Stimulated activated CD4-positive, alpha-beta T cell treated with anti-CD3 and anti-CD28 coated beads, TNF-alpha, amount 100 ng/mL, for 4 hours (primary cell): ENCODE data around the gene THRB.

Experiments
- DNase-seq, 3 experiments: peaks; one replicate each; pipeline ENCODE4 v3.0.0-alpha.2; 2020; ENCODE audit warnings: low read depth in 3 of 3

The THRB gene

DNA sequence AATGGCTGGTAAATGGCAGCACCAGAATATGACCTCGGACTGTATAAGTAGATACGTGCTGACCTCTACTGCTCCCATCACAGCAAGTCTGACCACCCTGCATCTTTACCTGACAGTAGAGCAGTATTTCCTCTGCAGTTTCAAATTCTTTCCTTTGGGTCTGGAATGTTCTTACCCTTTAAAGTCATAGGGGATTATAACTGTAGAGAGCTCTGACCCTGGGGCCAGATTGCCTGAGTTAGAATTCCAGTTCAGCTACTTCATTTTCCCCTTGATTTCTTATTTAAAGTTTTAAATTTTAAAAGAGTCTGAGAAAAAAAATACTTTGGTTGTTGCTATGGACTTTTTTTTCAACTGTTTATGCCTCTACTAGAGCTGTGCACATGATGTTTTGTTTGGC lies 311.9 kb downstream of the THRB start:
- DNase-seq: no peak

DNA sequence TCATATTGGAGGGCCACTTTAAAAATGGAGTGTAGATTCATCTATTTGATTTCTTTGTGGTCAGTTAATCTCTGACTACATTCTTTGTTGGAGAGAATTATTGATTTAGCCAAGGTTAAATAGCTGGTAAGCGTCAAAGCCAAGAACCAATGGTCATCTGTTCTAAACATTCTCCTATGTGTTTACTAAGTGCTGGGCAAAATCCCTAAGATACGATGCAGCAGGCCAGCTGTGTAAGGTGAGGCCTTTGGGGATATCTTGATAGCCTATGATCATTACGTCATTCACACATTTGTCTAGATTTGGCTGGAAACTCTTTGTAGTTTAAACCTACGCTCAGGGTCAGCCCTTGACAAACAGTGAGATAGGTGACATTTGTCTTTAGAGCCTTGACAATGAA lies 313.4 kb downstream of the THRB start:
- DNase-seq: no peak

DNA sequence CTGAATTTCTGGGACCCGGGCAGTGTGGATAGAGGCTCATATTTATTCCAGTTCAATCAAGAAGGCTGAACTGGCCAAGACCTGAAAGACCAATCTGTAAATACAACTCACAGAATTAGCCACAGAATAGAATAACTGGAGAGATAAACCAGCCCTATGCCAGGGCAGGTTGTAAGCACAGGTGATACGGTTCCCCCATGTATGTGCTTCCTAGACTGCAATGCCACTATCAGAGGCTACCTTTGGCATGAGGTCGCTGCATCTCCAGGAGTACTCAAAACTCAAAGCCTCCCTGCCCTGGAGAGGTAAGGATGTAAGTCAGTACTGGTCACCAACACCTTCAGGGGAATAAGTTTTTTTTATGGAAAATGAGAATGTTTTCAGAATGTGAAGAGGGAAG lies 314.0 kb downstream of the THRB start:
- no peak for DNase-seq

DNA sequence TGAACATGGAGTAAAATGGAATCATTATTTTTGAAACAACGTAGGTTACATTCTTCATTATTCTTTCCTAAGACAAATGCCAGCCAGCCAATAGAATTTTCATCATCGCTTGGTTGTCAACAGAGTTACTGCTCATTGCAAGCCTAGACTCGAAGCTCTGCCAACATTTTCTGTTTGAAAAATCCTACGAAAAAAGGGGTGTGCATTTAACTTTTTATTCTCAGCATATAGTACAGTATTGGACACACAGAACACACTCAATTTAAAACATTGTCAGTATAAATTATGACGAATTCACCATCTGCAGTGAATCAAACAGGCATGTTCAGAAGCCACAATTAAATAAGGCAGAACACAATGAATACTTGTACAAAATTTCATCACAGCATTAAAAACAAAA lies 317.4 kb downstream of the THRB start:
- DNase-seq: no peak

DNA sequence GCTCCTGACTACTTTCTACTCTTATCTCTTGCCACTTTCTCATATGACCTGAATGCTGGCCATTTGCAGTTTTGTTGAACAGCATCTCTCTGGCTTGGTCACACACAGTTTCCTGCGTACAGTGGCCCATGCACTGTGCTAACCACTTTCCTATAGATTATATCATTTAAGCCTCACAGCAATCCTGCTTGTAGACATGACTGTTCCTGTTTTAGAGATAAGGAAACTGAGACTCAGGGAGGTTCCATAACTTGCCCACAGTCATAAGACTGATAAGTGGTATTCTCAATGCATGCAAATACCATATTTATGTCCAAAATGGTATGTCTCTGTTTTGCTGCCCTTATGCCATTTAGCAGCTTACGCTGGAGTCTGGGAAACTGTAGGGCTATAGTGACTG lies 320.0 kb downstream of the THRB start:
- DNase-seq: no peak

DNA sequence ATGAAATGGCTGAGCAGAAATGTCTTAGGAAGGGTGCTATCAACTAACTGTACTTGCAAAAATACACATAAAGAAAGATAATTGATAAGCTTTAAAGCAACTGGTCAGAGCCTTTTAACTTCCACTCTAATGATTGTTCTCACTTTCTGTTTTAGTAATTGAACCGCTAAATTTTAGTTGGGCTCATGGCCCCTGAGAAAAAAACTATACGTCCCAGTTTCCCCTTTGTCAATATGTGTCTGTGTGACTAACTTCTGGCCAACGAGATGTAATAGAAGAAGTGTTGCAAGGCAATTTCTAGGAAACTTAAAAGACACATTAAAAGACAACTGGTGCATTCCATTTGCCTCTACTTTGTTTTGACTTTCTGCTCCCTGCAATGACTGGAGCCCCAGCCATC lies 325.7 kb downstream of the THRB start:
- DNase-seq: no peak

DNA sequence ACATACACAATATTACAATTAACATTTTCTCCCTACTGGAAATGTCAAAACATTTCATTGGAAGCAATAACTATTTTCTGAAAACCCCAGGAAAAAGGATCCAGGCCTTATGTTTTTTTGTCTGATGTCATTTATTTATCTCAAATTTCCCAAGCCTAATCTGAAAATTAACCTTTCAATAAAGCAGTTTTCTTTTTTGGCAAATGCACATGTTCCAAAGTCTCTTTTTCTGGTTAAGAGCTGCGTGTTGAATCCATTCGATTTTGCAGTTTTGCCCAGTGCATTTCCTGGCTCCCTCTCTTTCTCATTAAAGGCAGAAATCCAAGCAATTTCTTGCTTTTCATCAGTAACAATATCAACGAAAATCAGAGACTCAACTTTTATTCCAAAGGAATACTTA lies 327.2 kb downstream of the THRB start:
- no peak for DNase-seq

DNA sequence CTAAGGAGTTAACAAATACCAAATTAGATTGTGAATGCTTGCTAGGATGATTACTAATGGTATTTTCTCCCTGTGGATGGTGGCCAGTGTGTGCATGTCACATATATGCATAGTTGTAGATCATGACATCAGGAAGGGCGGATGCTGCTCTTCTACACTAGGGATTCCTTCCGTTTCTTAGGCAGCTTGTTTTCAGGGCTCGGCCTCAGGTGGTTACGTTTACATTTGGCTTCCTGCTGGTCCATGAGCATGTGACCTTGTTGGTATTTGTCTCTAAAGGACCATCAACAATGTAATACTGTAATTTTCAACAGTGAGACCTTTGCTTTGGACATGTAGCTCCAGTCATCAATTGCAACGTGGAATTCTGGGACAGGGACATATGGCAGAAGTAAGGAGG lies 328.1 kb downstream of the THRB start:
- no peak for DNase-seq

DNA sequence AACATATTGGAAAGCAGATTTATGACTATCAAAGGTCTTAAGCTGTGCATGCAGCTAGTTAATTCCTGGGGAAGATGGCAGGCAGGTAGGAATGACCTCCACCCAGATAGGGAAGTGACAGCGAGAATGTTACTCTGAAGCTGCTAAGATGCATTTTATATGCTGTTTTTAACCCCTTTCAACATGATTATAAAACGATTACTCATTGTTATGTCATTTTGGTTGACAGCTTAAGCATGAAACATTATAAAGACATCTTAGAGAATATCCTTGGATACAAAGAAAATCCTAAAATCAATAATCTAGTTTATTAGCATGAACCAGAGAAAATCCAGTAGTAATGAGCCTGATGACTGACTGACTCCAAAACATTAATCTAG lies 329.1 kb downstream of the THRB start:
- DNase-seq: no peak

DNA sequence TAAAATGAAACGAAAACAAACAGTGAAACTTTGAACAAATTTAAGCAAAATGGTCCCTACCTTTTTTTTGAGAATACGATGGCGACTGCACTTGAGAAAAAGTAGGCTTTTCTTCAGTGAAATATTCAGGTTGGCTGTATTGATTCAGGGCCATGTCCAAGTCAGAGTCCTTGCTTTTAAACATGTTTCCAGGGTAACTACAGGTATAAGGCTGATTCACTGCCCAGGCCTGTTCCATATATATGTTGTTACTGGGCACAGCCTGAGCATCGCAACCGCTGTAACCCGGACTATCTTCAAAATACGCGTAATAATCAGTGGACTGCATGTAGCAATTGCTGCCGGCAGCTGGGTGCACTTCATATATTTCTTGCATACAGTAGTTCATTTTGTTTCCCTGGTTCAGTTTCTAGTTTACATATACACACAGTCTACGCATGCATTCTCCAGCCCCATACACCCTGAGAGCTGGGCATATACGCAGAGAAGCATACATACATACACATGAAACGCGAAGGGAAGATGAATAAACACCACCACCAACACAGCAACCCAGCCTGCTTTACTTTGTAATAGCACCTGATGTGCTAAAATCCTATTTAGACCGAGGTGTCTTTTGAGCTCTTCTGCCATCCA lies 329.6 kb downstream of the THRB start:
- no peak for DNase-seq

DNA sequence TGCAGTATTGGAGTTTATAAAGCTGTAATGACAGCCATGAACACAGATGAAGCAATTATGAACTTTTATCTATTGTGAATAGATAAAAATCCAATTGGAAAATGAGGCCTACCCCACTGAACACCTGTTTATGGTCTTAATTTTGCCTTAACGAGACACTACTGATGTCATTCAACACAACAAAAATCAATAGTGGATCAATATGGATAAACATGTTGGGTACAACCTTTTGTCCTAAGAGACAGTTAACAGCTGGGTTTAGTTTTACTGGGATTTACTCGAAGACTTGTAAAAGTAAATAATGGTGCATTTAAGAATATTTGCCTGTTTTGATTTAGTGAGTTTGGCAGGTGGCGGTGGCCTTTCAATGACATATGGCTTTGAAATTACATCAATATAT lies 331.7 kb downstream of the THRB start:
- no peak for DNase-seq

DNA sequence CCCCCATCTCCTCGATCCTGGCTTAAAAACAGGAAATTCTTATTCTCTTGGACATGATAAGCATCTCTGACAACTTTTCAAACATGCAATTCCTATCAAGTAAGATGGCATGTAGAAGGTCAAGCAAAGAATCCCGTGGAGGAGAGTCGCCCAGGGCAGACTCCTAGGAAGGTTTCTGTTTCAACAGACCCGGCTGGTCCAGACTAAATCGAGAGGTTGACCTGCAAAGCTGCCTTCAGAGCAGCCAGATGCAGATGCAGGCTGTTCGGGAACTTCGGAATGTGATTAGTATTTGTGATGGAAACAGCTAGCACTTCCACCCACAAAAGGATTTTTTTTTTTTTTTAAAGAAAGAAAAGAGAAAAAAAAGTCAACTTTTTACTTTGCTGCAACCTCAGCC lies 332.8 kb downstream of the THRB start:
- DNase-seq: no peak

DNA sequence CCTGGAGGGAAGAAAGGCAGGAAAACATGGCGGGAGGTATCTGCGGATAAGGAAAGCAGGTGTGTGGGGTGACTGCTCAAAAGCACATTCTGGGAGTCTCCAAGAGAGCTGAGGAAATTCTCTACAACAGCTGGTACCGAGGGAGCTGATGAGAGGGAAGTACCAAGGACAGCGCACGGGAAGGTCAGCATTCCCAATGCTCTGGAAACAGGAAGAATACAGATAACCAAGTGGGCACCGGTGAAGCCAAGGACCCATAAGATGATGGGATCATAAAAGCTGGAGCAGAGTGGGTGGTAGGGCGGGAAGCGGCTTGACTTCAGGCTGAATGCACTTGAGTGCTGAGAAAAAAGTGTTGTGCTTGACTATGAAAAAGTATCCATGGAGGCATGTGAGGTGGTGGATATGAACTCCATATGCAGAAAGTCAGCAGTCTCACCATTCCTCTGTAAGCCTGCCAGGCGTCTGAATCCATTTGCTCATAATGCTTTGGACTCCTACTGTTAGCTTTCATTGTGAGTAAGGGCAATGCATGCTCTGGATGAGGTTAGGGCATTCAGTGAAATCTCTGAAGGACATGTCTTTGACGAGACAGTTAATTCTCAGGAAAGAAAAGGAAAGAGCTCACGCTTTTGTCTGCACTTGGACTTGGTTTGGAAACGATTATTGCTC lies 334.1 kb downstream of the THRB start:
- DNase-seq: no peak

DNA sequence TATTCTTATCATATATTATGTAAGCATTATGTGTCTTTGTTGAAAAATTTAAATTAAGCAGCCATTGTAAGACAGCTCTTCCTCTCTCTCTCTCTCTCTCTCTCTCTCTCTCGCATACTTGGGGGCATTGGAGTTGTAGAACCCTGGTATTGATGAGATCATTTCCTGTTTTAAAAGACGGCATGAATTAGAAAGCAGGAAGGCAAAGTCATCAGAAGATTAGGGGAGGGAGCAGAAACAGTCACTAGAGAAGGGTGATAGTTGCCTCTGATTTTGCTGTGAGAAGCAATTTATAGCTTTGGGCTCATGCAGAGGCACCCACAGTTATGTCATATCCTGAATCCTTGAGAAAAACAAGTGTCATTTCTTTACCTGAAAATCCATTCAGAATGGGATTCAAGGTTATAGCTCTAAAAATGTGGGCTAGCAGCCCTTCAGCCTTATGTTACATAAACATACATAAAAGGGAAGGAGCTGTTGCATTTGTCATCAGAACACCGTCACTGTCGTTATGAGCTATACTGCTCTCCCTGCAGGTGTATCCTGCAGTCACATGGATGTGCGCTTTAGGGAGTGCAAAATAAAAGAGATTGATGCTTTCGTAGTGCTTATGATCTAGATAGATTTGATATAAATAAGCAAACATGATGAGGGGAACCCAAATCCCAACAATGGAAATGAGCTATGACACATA lies 335.7 kb downstream of the THRB start:
- DNase-seq: no peak

DNA sequence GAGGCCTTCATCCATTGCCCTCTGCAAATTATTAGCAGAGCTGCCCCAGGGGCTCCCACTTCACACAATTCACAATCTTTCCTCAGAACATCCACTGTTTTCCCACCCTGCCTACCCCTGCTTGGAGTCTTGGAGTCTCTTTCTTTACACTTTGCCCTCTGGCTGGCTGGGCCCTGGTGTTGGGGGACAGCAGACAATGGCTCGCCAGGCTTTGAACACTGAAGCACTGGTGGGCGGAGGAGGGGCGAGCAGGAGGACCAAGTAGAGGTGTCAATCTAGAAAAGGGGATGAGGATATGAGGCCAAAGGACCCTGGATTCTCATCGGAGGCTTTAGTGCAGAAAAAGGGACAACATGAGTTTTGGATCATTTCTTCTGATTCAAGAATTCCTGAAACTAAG lies 337.5 kb downstream of the THRB start:
- DNase-seq: no peak

DNA sequence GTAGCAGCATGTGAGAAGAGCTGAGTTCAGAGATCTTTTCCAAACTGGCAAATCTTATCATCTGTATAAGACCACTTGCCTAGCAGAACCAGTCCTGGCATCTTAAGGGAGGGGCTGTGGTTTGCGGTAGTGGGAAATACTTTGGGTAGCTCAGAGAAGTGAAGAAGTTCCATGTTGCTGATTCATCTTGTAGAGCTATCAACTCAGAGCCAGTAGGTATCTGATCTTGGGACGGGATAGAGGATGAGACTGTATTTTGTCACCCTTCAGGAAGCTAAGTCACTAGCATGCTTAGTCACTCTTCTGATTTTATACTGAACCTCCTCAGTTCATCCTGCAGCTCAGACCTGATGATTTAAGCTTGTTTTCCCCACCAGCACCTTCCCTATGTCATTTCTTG lies 338.2 kb downstream of the THRB start:
- no peak for DNase-seq

DNA sequence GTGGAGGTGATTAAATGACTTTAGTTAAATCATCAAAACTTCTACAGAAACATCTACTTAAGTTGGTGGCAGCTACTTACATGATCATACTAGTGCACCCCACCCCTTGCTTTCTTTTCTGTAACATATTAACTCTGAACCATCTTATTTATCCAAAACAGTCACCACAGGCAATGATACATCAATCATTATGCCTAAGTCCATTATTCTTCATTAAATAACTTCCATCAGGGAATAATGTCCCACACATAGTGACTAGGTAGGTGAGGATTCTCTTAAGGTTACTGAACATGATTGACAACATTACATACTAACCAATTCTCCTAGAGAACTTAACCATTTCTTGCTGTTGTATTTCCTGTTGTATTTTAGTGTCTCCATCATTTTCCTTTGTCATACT lies 339.4 kb downstream of the THRB start:
- DNase-seq: no peak

DNA sequence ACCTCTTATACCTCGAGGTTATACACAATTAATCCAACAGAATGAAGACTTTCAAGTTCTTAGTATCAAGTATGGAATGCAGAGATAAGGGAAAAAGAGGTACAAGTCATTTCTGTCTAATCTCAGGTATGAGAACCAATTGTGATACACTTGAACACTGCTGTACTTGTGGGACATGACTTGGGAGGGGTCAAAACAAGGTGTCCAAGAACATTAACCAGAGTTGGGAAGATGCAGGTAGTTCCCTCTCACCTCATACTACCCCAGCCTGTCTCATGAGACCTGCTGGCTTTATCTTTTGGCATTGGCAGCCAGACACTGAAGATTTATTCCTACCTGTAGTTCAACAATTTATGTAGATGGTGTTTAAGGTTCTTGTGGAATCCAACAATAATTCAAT lies 339.9 kb downstream of the THRB start:
- DNase-seq: no peak

DNA sequence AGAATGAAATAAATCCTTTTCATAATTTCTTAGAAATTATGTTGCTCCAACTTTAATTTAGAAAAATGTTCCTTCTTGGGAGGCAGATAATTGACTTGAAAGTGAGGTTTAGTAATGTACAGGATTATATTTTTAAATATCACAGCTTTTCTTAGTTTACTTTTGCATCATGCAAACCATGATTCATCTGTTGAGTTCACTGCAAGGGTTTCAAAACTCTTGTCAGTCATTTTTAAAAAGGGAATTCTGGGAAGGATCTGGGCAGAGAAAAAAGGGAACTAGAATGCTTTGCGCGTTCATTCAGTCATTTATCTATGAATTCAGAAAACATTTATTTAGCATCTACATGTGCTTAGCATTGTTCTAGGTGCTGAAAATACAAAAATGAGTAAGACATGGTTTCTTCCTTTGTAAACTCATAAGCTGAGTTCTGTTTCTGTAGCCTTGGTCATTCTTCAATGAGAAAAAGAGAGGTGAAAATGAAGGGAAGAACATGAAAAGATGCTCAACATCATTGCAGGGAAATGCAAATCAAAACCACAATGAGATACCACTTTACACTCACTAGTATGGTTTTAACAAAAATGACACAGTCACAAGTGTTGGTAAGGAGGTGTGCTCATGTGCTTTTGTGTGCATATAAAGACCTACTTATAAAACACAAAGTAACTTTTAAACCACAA lies 340.5 kb downstream of the THRB start:
- DNase-seq: no peak

DNA sequence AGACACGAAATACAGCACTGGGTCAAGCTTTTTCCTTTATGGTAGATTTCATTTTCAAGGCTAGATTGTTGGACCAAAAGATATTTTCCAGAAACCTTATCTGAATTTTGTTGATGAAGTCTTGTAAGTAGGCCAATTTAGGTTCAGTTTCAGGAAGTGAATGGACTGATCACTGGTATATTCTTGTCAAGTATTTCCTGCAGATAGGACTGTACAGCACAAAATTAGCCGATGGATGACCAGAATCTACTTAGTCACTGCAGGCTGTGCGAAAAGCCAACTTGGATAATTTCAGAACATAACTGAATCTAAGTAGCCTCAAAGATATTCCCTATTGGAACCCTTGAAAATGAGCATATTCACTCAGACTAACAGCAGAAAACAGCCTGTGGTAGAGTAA lies 343.1 kb downstream of the THRB start:
- no peak for DNase-seq

DNA sequence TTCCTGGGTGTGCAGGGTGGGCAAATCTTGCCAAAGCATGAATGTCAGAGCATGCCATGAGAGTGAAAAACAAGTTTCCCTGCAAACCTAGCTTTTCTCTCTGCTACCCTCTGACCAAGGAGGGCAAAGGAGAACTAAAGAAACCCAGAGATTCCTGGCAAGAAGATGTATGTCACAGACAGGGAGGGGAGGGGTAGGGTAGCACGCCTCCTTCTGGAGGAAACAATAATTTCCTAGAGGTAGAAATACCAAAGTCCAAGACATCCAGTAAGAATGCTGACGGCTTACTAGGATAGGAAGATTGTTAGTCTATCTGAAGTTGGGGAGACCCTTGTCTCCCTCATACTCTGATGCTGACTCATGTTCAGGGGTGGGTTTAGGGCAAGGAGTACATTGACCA lies 345.6 kb downstream of the THRB start:
- DNase-seq: no peak

DNA sequence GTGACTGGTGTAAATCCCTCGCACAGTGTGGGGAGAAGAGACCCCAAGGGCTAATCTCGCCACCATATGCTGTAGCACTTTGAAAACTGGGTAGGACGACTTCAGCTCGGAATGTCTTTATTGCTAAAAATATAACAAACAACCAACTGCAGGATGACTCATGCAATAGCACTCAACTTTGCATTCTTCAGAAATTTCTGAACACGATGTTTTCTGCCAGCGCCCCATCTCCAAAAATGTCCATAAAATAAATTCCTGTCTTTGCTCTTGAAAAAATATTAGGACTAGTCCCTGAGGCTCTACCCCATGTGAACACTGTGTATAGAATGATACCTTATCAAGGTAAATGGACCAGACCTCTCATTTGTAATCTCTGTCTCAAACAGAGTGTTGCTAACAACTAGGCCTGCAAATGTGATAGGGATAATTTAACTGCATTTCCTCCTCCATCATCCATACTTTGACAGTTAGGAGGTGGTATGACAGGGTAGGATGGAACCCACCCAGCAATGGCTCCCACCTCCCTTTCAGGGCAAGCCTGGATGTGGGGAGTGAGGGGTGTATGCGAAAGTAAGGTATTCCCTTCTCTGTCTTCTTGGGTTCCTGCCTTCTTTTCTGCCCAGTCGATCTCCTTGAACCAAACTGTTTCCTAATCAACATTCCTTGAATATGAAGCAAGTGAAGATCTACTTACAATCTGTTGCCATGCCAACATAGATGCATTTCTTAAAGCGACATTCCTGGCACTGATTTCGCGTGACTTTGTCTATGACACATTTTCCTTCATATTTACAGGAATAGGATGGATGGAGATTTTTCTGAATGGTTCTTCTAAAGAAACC lies 348.4 kb downstream of the THRB start:
- DNase-seq: no peak
